Eye (tissue), 1 donor: ENCODE measurements around the gene CDH23.

Source experiments
- DNase-seq: peaks from one replicate; pipeline ENCODE4 v3.0.0-alpha.2; 2015

The CDH23 gene

DNA sequence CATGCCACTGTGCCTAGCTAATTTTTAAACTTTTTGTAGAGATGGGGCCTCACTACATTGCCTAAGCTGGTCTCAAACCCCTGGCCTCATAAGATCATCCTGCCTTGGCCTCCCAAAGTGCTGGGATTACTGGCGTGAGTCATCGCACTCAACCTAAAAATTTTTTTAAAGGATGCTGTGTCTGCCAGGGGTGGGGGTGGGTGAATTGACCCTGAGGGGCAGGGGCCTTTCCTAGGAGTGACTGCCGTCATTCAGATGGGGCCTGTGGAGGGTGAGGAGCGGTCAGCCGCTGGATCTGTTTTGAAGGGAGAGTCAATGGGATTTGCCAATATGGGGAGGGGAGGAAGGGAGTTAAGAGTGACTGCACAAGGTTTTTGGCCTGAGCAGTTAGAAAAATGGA is 233.4 kb downstream of the CDH23 start:
- DNase-seq: no peak

DNA sequence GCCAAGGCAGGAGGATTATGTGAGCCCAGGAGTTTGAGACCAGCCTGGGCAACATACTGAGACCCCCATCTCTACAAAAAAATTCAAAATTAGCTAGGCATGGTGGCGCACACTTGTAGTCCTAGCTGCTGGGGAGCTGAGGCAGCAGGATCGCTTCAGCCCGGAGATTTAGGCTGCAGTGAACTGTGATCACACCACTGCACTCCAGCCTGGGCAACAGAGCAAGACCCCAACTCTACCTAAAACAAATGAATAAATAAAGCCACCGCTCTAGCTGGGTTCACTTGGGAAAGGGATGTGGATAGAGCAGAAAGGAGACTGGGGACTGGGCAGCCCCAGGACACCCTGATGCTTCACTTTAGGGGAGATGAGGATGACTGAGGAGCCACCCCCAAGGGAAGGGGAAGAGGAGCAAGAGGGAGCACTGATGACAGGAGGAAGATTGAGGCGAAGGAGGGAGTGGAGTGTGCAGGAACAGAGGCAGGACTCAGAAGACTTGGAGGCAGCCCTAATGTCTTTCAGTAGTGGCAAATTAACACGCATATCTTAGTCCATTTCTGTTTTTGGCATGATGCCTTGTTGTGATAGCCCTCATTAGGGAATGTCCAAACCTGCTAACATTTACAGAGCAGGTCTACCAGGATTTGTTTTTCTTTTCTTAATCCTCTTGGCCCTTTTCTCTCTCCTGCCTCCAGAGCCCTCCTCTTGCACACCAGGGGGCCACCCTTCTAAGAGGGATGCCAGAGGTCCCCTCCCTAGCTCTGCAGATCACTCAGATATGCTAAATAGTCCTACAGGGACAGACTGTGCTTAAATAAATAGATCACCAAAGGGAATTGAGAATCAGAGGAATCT is 234.5 kb downstream of the CDH23 start:
- DNase-seq: peak; percentile 28

DNA sequence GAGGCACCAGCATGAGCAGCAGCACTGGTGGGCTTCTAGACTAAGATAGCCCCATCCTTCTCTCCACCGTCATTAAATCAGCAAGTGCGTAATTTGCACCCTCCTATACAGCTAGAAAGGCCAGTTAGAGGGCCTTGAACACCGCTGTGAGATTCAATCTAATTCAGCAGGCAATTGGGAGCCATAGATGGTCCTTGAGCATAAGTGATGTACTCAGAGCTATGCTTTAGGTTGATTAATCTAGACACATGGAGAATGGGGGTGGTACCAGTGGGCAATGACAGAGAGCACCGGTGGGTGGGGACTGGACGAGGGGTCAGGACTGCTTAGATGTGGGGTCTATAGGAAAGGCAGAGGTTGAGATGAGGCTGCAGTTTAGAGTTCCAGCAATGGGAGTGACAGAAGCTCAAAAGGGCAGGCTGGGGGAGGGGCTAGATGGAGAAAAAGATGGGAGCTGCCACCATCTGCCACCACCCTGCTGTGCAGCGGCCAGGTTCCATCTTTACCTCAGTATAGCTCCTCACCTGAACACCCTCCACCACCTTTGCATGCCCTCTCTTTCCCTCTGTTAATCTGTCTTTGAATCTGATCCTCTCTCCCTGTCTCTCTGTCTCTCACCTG is 235.6 kb downstream of the CDH23 start:
- no peak for DNase-seq

DNA sequence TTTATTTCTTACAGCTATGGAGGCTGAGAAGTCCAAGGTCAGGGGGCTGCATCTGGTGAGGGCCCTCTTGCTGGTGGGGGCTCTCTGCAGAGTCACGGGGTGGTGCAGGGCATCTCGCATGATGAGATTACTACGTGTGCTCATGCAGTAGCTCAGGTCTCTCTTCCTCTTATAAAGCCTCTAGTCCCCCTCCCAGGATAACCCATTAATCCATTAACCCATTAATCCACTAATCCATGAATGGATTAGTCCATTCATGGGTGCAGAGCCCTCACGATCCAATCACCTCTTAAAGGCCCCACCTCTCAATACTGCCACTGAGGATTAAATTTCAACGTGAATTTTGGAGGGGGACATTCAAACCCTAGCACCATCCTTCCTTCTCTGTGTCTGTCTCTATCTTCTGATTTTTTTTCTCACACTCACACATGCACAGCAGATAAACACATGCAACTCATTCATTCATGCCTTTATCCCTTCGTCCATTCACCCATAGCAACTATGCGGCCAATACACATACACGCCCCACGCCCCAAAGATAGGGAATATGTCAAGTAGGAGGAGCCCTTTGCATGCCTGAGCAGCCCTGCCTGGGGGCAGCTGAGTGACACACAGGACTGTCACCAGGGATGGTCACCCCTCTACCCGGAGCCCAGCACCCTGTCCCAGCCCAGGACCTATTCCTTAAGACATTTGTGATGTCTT is 236.3 kb downstream of the CDH23 start:
- no peak for DNase-seq

DNA sequence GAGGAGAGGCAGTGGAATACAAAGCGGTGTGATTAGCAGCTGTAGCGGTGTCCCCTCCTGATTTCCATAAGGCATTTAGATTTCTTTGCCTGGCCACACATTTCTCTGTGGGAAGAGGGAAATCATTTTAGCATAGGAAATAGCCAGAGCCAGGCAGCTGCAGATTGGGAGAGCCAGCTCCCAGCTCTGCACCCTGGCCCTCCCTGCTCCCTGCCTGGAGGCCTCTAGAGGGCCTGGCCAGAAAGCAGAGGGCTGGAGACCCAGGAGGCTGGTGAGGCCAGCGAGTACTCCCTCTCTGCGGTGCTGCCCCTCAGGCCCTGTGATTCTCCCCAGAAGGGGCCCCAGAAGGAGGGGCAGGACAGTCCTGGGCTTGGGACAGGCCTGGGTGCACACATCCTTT is 237.2 kb downstream of the CDH23 start:
- DNase-seq: no peak

DNA sequence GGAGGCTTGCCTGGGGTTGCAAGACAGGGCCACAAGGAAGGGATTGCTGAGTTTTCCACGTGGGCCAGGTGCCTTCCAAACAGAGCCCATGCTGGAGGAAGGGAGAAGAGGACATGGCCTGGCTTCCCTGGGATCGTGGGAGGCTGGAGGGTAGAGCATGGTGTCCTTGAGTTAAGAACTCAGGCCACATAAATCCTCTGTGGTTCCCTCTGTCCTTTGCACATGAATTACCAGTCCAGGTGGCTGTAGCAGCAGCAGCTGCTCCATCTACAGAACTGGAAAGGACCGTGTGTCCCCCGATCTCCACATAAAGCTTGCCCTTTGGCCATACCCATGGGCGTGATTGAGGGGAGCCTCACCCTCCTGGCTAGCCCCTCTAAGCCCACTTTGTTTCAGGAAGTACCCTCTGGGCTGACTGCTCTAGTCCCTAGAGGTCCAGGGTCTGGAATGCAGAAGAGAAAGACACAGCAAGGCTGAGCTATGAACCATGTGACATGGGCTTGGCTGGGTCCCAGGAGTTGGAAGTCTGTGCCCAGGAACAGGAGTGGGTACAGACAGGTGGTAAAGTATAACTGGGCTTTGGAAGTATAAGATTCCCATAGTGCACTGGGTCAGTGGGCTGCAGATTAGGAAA is 237.9 kb downstream of the CDH23 start:
- peak; percentile 46 for DNase-seq

DNA sequence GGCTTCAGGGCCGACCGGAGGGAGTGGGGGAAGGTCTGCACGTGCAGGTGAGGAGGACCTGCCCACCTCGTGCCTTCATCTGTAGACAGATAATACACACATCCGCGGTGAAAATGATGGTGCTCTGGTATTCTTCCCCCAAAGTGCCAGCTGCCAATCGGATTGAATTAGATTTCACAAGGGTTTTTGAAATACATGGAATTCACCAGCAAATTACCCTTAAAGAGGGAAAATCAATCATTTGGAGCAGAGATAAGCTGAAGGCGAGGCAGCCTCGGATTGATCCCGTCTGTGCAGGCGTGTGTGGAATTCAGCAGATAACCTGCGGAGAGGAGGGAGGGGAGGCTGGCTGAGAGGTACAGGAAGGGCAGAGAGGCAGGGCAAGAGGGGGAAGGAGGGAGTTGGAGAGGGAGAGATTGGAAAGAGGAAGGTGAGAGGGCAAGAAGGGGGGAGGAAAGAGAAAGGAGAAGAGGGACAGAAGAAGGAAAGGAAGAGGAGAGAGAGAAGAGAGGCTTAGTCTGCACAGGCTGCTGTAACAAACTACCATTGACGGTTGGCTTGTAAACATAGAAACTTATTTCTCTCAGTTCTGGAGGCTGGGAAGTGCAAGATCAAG is 238.6 kb downstream of the CDH23 start:
- no peak for DNase-seq

DNA sequence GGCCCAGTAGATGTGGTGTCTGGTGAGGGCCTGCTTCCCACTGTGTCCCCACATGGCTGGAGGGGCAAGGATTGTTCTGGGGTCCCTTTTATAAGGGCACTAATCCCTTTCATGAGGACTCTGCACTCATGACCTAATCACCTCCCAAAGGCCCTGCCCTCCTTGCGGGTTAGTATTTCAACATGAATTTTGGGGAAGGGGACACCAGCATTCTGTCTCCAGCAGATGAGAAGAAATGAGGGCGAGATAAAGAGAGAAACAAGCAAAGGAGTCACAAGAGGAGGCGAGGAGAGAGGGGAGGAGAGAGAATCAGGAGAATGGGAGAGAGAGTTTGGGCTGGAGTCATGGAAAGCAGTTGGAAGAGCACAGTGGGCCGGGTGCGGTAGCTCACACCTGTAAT is 239.1 kb downstream of the CDH23 start:
- no peak for DNase-seq

DNA sequence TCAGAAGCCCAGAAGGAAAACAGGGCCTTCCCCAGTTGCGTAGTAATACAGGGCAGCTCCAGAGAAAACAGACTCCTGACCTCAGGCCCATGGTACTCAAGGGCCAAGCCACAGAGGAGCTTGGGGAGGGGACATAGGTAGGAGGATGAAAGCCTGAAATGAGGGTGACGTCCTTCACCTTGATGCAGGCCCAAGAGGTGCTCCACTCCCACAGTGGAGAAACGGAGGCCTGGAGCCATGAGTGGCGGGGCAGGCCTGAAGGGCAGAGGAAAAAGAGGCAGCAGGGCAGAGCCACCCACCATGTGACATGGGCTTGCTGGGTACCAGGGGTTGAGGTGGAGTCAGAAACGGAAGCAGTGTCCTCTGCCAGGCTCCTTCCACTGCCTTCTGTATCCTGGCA is 239.9 kb downstream of the CDH23 start:
- DNase-seq: no peak

DNA sequence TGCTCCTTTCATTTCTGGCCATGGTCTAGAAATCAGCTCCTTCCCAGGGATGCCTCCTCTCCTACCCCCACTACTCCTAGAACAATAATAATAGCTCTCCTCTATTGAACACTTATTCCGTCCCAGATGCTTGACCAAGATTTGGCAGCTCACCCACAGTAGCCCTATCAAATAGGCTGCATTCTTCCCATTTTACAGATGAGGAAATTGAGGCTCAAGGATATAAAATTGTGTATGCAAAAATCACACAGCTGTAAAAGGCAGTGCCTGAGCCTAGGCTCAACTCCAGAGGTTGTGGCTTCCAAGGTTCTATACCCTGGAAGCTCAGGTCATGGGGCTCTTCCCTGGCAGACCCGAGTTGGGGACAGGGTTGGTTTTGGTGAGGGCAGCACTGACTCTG is 240.6 kb downstream of the CDH23 start:
- DNase-seq: no peak

DNA sequence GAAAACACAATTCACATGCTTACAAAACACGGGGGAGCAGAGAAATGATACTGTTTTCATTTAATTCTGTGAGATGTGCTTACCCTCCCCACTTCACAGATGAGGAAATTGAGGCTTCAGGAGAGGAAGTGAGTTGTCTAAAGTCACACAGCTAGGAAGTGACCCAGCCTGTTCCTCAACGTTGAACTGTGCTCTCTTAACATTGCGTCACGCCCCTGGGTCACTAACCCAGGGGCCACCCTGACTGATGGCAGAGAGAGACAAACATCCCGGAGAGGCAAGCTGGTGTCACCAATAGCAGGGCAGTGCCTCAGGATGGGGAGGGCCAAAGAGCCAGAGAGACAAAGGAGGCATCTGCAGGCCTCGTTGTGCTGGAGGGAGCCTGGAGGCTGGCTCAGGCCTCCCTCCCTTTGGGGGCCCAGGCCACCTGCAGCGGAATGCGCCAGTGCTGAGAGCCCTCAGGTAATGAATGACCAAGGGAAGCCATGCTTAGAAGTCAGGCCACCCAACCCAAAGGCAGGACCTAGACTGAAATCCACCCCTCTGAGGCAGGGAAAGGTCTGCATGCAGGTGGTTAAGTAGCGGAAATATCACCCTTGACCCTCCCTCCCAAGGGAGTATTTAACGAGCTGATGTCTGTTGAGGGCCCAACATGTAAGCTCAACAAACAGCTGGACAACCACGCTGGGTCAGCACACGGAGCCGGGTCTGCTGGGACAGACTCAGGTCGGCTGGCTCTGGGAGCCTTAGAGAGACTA is 241.5 kb downstream of the CDH23 start:
- DNase-seq: peak; percentile 71

DNA sequence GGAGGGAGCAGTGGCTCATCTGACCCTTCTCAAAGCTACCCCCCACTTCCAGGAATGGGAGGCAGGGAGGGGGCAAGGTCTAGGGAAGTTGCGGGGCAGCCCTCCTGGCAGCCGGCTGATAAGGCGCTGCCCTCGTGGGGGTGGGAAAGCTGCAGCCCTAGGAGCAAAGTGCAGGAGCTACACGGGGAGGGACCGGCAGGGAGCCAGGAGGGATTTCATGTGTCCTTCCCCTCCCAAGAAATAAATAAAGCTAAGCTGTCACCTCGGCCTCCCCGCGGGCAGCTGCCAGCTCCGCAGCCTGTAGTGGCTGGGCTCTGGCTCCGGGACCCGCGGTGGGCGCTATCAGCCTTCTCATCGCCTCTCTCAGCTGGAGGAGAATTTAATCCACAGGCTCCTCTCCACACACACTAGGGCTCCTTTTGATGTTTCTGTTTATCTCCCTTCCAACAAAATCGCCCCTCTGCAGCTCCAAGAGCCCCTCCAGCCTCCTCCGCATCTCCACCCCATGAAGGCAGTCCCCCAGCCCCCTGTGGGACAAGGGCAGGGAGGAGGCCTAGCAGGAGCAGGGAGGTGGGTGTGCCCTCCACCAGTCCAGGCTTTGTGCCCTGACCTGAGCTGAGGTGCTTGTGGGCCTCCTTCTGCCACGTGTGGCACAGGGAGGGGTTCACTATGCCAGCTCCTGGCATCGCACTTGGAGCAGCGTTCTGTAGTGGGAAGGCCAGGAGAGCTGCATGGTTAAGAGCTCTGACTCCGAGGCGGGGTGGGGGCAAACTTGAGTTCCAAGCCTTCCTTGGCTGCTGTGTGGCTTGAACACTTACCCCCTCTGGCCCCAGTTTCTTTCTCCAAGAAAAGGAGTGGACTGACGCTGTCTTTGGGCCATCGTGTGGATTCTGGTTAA is 242.4 kb downstream of the CDH23 start:
- DNase-seq: no peak

DNA sequence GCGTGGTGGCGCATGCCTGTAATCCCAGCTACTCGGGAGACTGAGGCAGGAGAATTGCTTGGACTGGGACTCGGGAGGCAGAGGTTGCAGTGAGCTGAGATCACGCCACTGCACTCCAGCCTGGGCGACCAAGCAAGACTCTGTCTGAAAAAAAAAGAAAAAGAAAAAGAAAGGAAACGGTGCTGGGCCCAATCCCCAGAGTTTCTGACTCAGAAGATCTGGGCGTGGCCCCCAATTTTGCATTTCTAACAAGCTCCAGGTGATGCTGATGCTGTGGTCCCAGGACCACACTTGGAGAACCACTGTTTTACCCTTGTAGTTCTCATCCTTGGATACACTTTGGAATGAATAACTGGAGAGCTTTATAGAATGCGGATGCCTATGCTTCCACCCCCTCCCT is 243.9 kb downstream of the CDH23 start:
- DNase-seq: no peak

DNA sequence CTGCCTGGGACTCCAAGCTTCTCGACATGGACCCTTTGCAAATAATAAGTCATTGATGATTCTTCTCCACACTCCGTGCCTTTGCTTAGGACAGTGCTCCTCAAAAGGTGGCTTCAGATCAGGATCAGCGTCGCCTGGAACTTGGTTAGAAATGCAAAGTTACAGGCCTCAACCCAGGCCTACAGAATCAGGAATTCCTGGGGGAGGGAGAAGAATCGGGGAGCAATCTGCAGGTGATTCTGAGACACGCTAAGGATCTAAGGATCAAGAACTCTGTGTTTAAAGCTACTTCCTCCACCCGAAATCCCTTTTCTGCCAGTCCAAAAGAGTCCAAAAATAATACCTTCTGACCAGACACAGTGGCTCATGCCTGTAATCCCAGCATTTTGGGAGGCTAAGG is 244.7 kb downstream of the CDH23 start:
- no peak for DNase-seq

DNA sequence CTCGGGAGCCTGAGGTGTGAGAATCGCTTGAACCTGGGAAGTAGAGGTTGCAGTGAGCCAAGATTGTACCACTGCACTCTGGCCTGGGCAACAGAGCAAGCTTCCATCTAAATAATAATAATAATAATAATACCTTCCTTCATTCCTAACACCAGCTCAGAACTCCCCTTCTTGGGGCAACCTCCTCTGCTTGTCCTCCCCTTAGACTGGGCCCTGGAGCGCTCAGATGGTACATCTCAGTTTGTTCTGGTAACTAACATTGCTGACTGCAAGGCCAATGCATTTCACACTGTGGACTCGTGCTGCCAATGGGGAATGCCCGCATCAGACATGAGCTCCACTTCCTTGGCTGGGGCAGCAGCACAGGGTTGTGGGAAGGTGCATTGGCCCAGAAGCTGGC is 245.3 kb downstream of the CDH23 start:
- no peak for DNase-seq

DNA sequence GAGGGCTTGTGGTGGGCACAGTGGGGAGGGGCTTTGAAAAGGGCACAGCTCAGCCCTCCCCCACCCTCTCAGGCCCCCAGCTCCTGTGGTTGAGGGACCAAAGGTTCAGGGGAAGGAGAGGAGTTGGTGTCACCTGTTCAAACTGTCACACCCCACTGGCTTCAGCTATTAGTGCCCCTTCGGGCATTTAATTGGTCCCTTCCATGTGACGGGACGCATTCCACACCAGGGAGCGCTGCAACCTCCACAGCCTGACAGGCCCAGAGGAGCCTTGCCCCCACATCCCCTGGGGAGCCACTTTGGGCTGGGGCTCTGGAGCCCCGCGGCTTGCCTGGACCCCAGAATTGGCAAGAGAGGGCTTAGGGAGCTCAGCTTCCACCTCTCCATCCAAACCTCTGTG is 247.2 kb downstream of the CDH23 start:
- no peak for DNase-seq

DNA sequence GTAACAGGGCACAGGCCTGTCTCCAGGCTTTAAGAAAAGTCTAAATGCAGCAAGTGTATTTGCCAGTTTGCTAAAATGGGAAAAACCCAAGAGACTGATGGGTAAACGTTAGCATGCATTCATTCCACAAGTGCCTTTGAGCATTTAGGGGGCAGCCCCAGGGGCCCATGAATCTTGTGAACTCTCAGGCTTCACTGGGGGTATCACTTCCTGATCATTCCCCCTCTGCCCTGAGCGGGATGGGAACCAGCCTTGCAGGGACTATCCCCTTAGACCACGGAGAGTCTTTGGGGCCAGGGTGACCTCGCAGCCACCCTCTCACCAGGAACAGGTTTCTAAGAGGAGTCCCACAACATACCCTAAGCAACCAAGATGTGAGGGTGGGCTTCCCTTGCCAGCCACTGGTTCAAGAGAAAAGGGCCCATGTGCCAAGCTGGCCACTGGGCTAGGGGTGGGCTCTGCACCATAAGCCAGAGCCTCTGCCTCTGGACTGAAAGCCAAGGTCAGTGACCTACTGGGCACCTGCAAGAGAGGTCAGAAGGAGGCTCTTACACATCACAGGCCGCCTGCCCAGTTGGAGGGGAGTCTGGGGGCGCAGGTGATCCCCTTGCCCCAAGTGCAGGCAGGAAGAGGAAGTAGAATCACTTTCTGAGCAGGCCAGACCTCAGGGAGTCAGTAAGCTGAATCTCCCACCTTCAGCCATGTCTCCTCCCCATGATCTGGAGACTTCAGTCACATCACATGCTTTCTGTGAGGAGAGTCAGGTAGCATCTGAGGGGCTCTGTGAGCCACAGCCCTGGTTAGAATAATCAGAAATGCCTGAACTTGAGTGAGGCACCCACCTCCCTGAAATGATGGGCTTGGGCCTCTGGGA is 247.8 kb downstream of the CDH23 start:
- DNase-seq: no peak

DNA sequence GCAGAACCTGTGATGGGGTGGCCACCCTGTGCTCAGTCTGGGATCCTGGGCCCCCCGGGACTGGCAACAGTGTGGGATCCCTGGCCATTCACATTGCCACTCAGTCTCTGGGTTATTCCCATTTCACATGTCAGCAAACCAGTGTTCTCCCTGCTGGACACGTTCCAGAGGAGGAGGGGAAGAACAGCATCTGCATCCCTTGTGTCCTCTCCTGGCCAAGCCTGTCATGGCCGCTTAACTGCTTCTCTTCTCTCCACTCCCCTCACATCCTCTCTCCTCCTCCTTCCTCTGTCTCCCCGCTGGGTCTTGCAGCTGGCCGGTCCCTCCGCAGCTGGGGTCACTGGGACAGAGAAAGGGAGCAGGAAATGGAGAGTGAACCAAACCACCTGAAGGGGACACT is 248.5 kb downstream of the CDH23 start:
- DNase-seq: no peak

DNA sequence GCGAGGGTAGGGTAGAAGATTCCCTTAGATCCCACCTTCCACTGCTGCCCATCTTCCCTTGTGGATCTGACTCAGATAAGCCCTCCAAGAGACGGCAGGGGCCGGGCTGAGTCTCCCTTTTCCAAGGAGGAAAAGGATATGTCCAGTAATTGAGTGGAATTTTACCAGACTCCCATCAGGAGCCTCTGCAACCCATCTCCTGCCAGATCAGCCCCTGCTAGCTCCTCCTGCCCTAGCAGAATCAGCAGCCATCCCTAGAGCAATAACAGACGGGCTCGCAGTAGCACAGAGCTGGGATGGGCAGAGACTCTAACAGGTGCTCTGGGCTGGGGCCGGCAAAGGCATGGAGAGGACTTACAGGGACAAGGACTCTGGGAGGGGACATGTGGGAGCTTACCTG is 249.3 kb downstream of the CDH23 start:
- no peak for DNase-seq

DNA sequence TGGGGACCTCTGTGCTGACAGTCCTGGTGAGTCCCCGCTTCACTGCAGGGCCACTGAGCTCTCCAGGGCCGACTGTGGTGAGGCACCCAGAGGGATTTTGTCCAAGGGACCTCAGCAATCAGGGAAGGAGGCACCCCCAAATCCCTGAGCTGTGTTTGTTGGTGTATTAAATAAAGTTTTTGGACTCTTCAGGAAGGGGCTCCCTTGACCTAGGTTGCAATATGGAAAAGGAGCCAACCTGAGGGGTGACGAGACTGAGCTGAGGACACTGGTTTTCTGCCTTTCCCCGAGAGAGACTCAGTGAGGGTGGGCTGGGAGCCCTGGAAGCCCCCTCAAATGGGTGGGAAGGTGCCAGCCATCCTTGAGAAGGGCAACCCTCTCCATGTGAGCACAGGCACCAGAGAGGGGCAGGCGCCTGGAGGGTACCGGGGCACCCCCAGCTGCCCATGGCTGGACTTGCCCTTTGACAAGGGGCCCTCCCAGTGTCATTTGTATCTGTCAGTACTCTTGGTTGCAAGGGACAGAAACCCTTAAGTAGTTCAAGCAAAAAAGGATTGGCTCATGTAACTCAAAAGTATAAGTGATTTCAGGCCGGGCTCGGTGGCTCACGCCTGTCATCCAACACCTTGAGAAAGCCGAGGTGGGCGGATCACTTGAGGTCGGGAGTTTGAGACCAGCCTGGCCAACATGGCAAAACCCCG is 250.0 kb downstream of the CDH23 start:
- DNase-seq: no peak
